Measurements from ENCODE around the gene FCER2.

The FCER2 gene

DNA sequence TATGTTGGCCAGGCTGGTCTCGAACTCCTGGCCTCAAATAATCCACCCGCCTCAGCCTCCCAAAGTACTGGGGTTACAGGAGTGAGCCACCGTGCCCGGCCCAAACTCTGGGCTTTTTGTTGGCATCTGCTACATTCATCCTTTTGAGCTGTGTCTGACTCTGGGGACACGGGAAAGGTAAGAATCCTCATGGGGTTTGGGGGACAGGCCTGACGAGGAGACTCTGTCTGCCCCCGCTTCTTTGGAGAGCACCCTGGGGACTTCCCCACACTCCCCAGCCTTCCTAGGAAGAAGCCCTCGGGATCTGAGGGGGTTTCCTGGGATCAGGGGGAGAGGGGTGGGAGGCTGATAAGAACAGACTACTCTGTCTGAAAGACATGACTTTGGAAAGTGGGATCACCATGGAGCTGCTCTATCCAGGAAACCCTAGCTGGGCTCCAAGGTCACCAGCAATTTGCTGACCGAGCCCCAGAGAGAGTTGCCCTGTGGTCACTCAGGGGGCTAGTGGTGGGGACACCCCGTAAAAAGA lies 8.1 kb upstream of the FCER2 start:
- H3K36me3 ChIP-seq (ENCODE audit: control insufficient read depth in 1 of 2, insufficient read depth in 2 of 2, low read length in 2 of 2): no peaks in the 10 kb centered on the region
- no peaks in the 10 kb centered on the region for H3K27me3 ChIP-seq (ENCODE audit: low read depth, low read length)
- H3K4me3 ChIP-seq (ENCODE audit: low read depth in 1 of 2, low read length in 2 of 2): no peak overlapping the region
- no peaks in the 10 kb centered on the region for H3K4me1 ChIP-seq (ENCODE audit: control insufficient read depth in 1 of 2, insufficient read depth in 2 of 2, low read length in 2 of 2)
- H3K27ac ChIP-seq (ENCODE audit: low read length): no peak overlapping the region
- H3K9me3 ChIP-seq (ENCODE audit: control insufficient read depth in 1 of 2, low read length in 2 of 2): no peaks in the 10 kb centered on the region

DNA sequence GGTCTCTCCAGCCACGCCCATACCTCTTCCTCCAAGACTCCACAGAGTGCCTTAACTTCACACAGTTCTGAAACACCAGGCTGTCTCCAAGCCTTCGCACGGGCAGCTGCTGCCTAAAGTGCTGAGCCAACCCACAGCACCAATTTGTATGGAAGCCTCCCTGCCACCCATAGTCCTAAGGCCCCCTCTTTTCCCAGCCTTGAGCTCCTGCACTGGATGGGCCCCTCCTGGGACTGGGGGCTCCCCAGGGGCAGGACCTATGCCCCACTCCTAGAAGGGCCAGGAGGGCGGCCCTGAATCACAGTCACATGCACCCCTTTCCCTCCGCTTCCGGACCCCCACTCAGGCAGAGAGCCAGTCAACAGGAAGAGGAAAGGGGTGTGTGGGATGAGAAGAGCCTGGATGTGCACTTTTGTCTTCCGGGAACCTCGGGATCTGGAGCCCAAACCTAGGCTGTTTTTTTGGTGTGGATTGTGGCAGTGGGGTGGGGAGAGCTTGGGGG lies 5.1 kb upstream of the FCER2 start:
- no peak overlapping the region for H3K4me3 ChIP-seq (ENCODE audit: low read depth in 1 of 2, low read length in 2 of 2)
- H3K36me3 ChIP-seq (ENCODE audit: control insufficient read depth in 1 of 2, insufficient read depth in 2 of 2, low read length in 2 of 2): no peaks in the 10 kb centered on the region
- peak overlapping the region; percentile 23 for H3K27ac ChIP-seq (ENCODE audit: low read length)
- no peaks in the 10 kb centered on the region for H3K4me1 ChIP-seq (ENCODE audit: control insufficient read depth in 1 of 2, insufficient read depth in 2 of 2, low read length in 2 of 2)
- H3K9me3 ChIP-seq (ENCODE audit: control insufficient read depth in 1 of 2, low read length in 2 of 2): no peaks in the 10 kb centered on the region
- H3K27me3 ChIP-seq (ENCODE audit: low read depth, low read length): no peaks in the 10 kb centered on the region

GRCh38 chr19:7706188-7706954 lies 4.4 kb upstream of the FCER2 start:
- Histone ChIP-seq H3K4me3 (ENCODE audit: low read depth in 1 of 2, low read length in 2 of 2) (no peak overlapping the region), H3K27me3 (ENCODE audit: low read depth, low read length) (no peaks in the 10 kb centered on the region), H3K27ac (ENCODE audit: low read length) (peak overlapping the region; percentile 23), H3K4me1 (ENCODE audit: control insufficient read depth in 1 of 2, insufficient read depth in 2 of 2, low read length in 2 of 2) (no peaks in the 10 kb centered on the region), H3K36me3 (ENCODE audit: control insufficient read depth in 1 of 2, insufficient read depth in 2 of 2, low read length in 2 of 2) (no peaks in the 10 kb centered on the region), H3K9me3 (ENCODE audit: control insufficient read depth in 1 of 2, low read length in 2 of 2) (no peaks in the 10 kb centered on the region)

DNA sequence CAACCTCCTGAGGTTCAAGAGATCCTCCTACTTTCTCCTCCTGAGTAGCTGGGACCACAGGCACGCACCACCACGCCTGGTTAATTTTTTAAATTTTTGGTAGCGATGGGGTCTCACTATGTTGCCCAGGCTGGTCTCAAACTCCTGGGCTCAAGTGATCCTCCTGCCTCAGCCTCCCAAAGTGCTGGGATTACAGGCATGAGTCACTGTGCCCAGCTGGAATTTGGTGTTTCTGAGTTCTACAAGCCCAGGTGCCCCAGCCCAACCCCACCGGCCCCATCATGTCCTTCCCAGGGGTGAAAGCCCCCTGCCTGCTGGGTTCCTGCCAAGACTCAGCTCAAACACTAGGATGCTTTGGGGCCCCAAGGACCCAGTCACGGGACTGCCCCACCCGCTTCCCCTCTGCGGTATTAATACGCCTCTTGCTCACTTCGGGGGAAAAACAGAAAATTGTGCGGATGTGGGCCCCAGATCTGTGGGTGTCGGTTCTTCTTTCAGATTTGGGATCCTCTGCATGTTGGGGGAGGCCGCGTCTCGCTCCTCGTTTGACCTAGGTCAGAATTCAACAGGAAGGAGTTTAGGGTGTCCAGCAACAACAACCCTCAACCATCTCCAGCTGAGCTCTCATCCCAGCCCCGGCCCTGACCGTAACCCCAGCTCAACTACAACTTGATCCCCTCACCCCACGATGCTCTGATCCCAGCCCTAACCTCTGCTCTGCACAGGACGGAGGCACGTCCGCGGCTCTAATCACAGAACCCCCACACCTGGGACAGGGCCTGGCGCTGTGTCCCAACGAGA lies 3.7 kb upstream of the FCER2 start:
- no peak overlapping the region for H3K27ac ChIP-seq (ENCODE audit: low read length)
- no peaks in the 10 kb centered on the region for H3K27me3 ChIP-seq (ENCODE audit: low read depth, low read length)
- H3K9me3 ChIP-seq (ENCODE audit: control insufficient read depth in 1 of 2, low read length in 2 of 2): no peaks in the 10 kb centered on the region
- H3K4me1 ChIP-seq (ENCODE audit: control insufficient read depth in 1 of 2, insufficient read depth in 2 of 2, low read length in 2 of 2): no peaks in the 10 kb centered on the region
- no peak overlapping the region for H3K4me3 ChIP-seq (ENCODE audit: low read depth in 1 of 2, low read length in 2 of 2)
- no peaks in the 10 kb centered on the region for H3K36me3 ChIP-seq (ENCODE audit: control insufficient read depth in 1 of 2, insufficient read depth in 2 of 2, low read length in 2 of 2)

DNA sequence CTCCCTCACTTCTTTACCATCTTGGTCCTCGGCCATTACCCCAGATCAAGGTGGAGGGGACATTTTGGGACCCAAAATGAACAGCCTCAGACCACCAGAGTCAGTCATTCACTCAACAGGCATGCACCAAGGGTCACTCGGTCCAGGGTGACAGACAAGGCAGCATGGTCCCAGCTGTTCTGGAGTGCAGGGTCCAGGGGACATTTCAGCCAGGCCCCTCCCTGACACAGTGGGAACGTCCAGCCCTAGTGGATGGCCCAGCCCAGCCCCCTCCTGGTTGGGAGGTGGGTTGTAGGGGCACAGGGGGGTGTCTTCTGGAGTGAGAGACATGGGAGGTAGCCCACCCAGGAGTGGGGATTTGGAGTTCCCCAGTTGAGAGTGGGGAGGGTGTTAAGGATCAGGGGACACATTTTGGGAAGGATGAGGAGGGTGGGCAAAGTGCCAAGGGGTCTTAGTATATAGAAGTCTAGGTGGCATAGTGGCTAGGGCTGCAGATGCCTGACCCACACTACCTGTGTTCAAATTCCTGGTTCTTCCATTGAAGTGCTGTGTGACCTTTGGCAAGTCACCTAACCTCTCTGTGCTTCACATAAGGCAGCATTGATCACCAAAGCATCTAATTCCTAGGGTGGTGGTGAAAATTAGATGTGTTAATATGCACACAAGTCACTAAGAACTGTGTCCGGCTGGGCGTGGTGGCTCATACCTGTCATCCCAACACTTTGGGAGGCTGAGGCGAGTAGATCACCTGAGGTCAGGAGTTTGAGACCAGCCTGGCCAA lies 2.5 kb upstream of the FCER2 start:
- Histone ChIP-seq H3K4me1 (ENCODE audit: control insufficient read depth in 1 of 2, insufficient read depth in 2 of 2, low read length in 2 of 2) (no peaks in the 10 kb centered on the region), H3K9me3 (ENCODE audit: control insufficient read depth in 1 of 2, low read length in 2 of 2) (no peaks in the 10 kb centered on the region), H3K27ac (ENCODE audit: low read length) (no peak overlapping the region), H3K4me3 (ENCODE audit: low read depth in 1 of 2, low read length in 2 of 2) (no peak overlapping the region), H3K36me3 (ENCODE audit: control insufficient read depth in 1 of 2, insufficient read depth in 2 of 2, low read length in 2 of 2) (no peaks in the 10 kb centered on the region), H3K27me3 (ENCODE audit: low read depth, low read length) (no peaks in the 10 kb centered on the region)

DNA sequence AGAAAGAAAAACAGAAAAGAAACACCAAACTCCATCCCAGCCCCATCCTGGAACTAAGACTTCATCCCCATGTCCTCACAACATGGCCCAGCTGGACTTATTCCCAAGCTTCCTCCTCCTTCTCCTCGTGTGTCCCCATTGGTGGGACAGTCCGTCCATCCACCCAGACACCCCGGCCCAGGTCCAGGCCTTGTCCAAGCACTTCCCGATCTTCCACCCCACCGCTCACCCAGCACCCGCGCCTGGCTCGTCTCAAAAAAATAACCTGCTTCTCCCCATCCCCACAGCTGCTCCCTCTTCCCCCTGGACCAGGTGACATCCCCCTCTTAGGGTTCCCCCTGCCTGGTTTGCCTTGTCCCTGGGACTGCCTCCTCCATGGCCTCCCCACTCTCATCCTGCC lies 1.4 kb upstream of the FCER2 start:
- Histone ChIP-seq H3K9me3 (ENCODE audit: control insufficient read depth in 1 of 2, low read length in 2 of 2) (no peaks in the 10 kb centered on the region), H3K4me1 (ENCODE audit: control insufficient read depth in 1 of 2, insufficient read depth in 2 of 2, low read length in 2 of 2) (no peaks in the 10 kb centered on the region), H3K36me3 (ENCODE audit: control insufficient read depth in 1 of 2, insufficient read depth in 2 of 2, low read length in 2 of 2) (no peaks in the 10 kb centered on the region), H3K27ac (ENCODE audit: low read length) (no peak overlapping the region), H3K27me3 (ENCODE audit: low read depth, low read length) (peaks cover 1% of the 10 kb centered on the region), H3K4me3 (ENCODE audit: low read depth in 1 of 2, low read length in 2 of 2) (no peak overlapping the region)

- Histone ChIP-seq H3K27ac (ENCODE audit: low read length) (no peak overlapping the region), H3K27me3 (ENCODE audit: low read depth, low read length) (peaks cover 6% of the 10 kb centered on the region), H3K36me3 (ENCODE audit: control insufficient read depth in 1 of 2, insufficient read depth in 2 of 2, low read length in 2 of 2) (no peaks in the 10 kb centered on the region), H3K9me3 (ENCODE audit: control insufficient read depth in 1 of 2, low read length in 2 of 2) (no peaks in the 10 kb centered on the region), H3K4me1 (ENCODE audit: control insufficient read depth in 1 of 2, insufficient read depth in 2 of 2, low read length in 2 of 2) (no peaks in the 10 kb centered on the region), H3K4me3 (ENCODE audit: low read depth in 1 of 2, low read length in 2 of 2) (no peak overlapping the region)
Measured at GRCh38 chr19:7701049-7701653, 780 bp downstream of the FCER2 start.

GRCh38 chr19:7699417-7700401 lies 2.2 kb downstream of the FCER2 start:
- Histone ChIP-seq H3K4me1 (ENCODE audit: control insufficient read depth in 1 of 2, insufficient read depth in 2 of 2, low read length in 2 of 2) (no peaks in the 10 kb centered on the region), H3K4me3 (ENCODE audit: low read depth in 1 of 2, low read length in 2 of 2) (no peak overlapping the region), H3K27me3 (ENCODE audit: low read depth, low read length) (peaks cover 6% of the 10 kb centered on the region), H3K9me3 (ENCODE audit: control insufficient read depth in 1 of 2, low read length in 2 of 2) (no peaks in the 10 kb centered on the region), H3K36me3 (ENCODE audit: control insufficient read depth in 1 of 2, insufficient read depth in 2 of 2, low read length in 2 of 2) (no peaks in the 10 kb centered on the region), H3K27ac (ENCODE audit: low read length) (no peak overlapping the region)

DNA sequence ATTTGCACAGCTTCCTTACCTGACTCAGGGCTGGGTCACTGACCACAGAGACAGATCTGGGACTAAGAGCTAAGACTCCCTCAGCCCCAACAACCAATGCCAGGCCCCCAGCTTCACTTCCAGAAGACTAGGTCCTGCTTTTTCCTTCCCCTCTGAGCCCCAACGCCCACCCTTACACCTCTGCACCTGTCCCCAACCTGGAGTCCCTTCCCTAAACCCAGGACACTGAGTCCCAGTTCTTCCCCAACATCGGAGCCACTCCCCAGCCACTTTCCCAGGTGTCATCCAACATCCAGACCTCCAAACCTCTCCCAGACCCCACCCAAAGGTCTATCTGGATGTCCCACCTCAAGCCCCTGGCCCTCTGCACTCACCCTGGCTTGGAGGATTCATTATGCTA lies 2.9 kb downstream of the FCER2 start:
- H3K4me3 ChIP-seq (ENCODE audit: low read depth in 1 of 2, low read length in 2 of 2): no peak overlapping the region
- H3K4me1 ChIP-seq (ENCODE audit: control insufficient read depth in 1 of 2, insufficient read depth in 2 of 2, low read length in 2 of 2): no peaks in the 10 kb centered on the region
- H3K27me3 ChIP-seq (ENCODE audit: low read depth, low read length): peaks cover 6% of the 10 kb centered on the region
- no peaks in the 10 kb centered on the region for H3K36me3 ChIP-seq (ENCODE audit: control insufficient read depth in 1 of 2, insufficient read depth in 2 of 2, low read length in 2 of 2)
- H3K27ac ChIP-seq (ENCODE audit: low read length): no peak overlapping the region
- H3K9me3 ChIP-seq (ENCODE audit: control insufficient read depth in 1 of 2, low read length in 2 of 2): no peaks in the 10 kb centered on the region

GRCh38 chr19:7698583-7698982 lies 3.3 kb downstream of the FCER2 start:
- Histone ChIP-seq H3K27ac (ENCODE audit: low read length) (no peak overlapping the region), H3K4me3 (ENCODE audit: low read depth in 1 of 2, low read length in 2 of 2) (no peak overlapping the region), H3K27me3 (ENCODE audit: low read depth, low read length) (peaks cover 6% of the 10 kb centered on the region), H3K36me3 (ENCODE audit: control insufficient read depth in 1 of 2, insufficient read depth in 2 of 2, low read length in 2 of 2) (no peaks in the 10 kb centered on the region), H3K9me3 (ENCODE audit: control insufficient read depth in 1 of 2, low read length in 2 of 2) (no peaks in the 10 kb centered on the region), H3K4me1 (ENCODE audit: control insufficient read depth in 1 of 2, insufficient read depth in 2 of 2, low read length in 2 of 2) (no peaks in the 10 kb centered on the region)

Measured in muscle layer of duodenum (tissue), 2 donors.